NCI-H1436 treated with DMSO at 0.1 percent for 48 hours (cell line): ENCODE results near the gene PPP2R5A.
"Not testable (repeated sequence)": the region's sequence is repeated elsewhere in the genome, so short reads cannot be mapped to it uniquely, and the experiment has no call there.

Source experiments
- DNase-seq: peaks from one replicate; lab custom pipeline; 2025; lab: John Stamatoyannopoulos, UW

Gene PPP2R5A

DNA sequence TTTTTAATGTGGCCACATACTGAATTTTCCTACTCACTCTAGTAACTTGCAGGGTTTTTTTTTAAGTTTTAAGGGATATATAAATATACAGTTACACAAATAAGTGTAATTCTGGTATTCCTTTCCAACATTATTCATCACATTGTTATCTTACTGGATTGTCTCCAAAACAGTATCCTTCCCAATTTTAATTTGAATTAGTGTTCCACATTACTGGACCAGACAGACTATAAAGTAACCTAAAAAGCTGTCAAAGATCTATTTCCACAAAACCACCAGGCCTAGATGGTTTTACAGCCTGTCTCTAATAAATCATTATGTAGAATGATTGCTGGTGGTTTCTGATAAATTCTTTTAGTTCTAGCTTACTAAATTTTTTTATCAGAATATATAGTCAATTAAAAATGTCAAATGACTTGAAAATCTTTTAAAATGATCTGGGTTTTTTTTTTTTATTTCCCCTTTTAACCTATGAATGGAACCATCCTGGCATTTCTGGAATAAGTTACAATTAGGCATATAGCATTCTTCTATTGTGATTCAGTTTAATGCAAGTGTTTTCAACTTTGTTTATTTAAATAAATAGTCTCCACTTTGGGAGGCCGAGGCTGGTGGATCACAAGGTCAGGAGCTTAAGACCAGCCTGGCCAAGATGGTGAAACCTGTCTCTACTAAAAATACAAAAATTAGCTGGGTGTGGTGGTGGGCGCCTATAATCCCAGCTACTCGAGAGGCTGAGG is 70.2 kb downstream of the PPP2R5A start:
- no peak for DNase-seq

DNA sequence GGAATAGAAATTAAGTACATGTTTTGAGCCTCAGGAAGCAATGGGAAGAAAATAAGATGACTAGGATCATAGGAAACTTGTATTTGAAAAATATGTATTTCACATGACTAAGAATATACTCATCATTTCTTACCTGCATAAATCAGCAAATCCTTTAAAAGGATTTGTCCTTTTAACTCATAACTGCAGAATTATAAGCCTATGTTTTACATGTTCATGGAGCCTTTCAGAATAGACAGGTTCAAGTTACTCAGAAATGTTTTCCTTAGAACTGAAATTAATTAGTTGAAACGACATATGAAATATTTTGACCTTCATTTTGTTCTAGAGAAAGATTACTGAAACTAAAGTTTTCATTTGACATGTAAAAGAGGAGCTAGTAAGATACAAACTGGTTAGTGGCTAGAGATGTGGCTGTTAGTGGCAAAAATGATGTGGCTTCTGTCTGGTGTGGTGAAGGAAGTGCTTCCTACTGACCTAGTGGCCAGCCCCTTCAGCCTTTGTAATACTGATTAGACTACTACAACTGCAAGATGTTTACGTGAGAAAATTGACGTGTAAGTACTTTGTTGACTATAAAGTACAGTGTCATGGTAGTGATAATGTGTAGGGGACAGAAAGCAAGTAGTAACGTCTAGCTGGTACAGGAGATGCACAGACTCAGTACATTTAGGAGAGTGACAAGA is 74.7 kb downstream of the PPP2R5A start:
- DNase-seq: no peak

DNA sequence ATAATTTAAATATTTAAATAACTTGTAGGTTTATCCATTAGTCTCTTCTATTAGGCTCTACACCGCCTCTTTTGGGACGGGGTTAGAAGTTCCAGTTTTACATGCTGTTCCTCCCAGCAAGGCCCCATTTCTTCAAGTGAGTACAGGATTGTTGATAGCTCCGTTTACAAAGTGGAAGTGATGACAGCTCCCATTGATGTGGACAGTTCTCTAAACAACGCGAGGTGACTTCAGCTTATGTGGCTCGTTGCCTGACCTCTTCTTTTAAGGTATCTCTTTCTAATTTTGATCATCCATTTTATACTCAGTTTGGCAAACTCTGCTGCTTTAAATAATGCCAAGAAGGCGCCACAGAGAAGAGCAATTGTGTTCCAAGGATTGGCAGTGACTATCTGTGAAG is 79.8 kb downstream of the PPP2R5A start:
- no peak for DNase-seq

DNA sequence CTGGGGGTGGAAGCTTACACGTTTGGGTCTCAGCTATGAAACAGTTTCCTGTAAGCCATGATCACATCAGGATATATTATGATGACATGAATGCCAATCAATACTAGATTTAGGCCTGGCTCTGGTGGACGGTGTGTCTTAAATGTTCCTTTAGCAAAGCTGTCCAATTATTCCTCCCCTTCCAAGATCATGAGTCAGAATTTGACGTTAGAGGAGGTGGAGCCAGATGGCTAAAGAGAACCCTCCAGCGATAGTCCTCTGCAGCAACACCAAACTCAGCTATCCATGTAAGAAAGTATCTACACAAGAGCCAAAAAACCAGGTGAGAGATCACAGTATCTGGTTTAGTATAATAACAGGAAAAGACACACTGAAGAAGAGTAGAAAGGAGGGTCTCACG is 81.7 kb downstream of the PPP2R5A start:
- no peak for DNase-seq

DNA sequence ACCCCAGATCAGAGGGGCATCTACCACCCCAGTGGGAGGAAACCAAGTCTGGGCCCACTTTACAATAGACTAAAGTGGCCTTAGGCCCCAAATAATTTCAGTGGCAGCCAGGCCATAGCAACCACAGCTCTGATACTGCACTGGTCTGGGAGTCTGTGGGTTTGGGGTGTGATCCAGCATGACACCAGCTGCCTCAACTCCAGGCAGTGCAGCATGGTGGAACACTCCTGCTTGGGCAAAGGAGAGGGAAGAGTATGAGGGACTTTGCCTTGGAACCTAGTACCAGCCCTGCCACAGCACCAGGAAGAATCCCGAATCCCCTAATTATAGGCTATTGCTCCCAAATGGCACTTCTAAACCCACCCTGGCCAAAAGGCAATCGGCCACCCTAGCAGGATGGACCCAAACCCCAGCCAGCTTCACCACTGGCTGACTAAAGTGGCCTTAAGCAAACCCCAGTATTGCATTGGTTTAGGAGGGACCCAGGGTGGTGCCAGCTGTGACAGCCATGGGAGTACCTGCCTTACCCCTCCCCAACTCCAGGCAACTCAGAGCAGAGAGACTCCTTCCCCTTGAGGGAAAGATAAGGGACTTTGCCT is 82.4 kb downstream of the PPP2R5A start:
- DNase-seq: no peak

DNA sequence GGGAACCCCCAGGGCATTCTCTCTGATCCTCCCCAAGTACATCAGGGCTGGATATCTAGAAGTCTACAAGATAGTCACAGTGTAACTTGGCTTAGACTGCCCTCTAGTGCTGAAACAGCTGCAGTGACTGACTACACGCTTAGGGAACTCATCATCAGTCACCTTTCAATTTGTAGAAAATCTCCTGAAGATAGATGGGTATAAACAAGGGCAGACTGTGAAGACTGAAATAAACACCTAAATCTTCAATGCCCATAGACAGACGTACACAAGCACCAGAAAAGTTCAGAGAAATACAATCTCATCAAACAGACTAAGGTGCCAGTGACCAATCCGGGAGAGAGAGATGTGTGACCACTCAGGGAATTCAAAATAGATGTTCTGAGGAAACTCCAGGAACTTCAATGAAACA is 82.9 kb downstream of the PPP2R5A start:
- no peak for DNase-seq

DNA sequence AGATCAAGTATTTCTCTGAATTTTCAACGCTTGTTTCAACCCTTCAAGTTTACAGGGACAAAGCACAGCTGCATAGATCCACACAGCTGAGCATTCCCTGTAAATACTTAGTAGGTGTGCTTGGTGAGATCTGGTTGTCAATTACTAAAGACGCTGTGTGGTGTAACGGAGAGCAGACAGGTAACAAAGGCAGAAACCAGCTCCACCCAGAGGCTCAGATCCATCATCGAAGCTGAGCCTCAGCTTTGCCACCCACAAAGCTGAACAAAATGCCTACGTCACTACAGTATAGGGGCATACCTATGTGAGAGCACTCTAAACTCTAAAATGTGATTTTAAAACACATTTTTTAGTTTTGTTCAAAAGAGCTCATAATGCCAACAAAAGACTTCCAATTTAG is 90.8 kb downstream of the PPP2R5A start:
- no peak for DNase-seq

DNA sequence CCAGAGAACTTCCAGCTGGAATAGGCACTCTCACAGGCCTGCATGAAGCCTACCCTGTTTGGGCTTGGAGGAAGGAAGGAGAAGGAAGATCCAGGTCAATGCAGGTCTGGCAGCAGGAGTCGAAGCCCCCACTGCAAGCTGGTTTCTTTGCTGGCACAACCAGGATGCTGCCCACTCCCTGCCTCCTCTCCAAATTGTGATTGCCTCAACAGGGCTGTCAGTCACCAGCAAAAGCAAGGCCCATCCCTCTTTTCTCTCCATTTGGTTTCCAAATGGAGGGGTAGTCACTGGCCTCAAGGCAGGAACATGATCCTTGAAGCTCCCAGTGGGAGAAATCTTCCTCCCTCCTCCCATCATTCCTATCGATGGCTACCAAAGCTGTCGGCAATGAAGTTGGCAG is 92.4 kb downstream of the PPP2R5A start:
- DNase-seq: no peak

DNA sequence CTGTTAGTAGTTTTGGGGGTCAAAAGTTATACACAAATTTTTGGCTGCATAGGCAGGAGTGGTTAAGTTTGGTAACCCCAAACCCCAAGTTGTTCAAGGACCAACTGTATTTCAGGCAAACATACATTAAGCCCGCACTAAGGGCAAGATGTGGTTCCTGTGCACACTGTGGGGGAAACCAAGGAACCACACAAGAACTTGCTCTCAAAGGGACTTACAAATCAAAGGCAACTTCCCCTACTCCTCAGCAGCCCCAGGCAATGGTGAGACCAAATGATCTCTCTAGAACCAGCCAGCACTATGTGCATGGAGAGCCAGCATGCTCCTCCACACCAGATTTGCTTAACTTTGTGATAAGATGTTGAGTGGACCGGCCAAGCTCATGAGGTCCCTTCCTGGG is 94.2 kb downstream of the PPP2R5A start:
- no peak for DNase-seq

DNA sequence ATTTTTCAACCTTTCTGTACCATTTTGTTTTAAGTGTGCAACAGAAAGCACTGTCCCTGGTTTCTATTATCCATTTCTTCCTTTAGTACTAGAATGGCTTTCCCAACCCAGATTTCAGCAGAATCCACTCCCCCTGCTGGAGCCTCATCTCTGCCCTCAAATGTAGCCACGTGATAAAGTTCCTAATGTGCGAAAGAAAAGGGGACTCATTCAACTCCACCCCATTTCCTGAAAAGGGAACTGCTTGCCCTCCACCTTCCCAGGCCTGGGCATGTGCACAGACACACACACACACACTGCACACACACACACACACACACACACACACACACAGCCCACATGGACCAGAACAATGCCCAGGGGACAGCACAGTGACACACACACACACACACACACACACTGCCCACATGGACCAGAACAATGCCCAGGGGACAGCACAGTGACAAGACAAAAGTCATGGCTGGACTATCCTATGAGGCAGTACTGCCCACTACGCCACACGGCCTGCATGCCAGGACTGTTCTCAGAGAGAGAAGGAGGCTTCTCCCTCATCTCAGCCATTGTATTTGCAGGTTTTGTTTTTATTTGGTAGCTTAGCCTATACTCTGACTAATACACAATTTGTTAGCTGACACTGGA is 96.3 kb downstream of the PPP2R5A start:
- no peak for DNase-seq

DNA sequence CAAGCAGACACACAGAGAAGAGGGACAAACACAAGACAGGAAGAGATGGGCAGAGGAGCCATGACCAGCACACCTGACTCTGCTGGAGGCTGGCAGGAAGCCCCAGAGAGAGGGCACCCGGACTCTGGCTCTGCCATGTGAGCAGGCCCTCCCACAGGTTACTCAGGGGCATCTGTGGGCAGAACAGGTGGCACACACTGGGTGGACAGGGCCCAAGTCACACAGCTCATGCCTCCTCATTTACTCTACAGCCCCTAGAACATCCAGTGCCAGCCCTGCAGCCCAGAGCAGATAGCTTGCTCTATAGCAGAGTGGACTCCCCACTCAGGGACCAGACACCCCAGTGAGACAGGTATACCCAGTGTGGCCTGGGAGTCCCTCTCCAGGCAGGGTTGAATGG is 100.8 kb downstream of the PPP2R5A start:
- DNase-seq: no peak

DNA sequence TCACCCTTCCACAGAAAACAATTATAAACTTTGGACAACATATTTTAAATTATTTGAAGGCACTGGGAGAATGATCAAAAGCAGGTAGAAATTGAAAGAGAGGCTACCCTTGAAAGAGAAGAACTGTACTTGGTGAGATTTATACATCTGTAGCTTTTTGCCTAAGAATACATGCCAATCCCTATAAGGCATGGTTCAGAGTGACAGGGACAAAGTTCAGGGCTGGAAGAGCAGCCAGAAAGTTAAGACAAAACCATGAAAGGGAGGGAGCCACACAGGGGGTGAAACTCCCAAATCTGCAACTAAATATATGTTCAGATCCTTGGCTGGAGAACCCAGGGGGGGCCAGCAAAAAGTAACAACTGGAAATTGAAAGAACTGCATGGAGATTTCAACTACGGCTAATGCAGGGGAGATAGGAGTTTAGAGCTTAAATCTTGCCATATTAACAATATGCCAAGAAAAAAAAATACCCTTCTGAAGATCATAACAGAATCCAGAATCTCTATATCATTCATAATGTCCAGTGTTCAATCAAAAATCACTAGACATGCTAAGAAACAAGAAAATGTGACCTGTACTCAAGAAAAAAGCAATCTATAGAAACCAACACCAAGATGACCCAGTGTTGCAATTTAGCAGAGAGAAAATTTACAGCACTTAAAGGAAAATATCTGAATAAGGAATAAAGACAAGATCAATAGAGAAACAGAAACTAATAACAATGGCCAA is 103.9 kb downstream of the PPP2R5A start:
- DNase-seq: no peak

DNA sequence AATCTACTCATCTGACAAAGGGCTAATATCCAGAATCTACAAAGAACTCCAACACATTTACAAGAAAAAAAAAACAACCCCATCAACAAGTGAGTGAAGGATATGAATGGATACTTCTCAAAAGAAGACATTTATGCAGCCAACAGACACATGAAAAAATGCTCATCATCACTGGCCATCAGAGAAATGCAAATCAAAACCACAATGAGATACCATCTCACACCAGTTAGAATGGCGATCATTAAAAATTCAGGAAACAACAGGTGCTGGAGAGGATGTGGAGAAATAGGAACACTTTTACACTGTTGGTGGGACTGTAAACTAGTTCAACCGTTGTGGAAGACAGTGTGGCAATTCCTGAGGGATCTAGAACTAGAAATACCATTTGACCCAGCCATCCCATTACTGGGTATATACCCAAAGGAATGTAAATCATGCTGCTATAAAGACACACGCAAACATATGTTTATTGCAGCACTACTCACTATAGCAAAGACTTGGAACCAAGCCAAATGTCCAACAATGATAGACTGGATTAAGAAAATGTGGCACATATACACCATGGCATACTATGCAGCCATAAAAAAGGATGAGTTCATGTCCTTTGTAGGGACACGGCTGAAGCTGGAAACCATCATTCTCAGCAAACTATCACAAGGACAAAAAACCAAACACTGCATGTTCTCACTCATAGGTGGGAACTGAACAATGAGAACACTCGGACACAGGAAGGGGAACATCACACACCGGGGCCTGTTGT is 110.6 kb downstream of the PPP2R5A start:
- DNase-seq: not testable (repeated sequence)

DNA sequence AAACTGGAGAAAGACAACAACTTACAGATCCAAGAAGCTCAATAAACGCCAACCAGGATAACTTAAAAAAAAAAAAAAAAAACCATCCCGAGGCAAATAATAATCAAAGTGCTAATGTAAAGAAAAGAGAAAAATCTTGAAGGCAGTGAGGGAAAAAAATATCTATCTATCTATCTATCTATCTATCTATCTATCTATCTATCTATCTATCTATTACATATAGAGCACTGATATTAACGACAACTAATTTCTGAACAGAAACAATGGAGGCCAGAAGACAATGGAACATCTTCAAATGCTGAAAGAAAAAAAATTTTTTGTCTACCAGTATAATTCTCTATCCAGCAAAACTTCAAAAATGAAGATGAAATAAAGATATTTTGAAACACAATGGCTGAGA is 111.4 kb downstream of the PPP2R5A start:
- DNase-seq: no peak

DNA sequence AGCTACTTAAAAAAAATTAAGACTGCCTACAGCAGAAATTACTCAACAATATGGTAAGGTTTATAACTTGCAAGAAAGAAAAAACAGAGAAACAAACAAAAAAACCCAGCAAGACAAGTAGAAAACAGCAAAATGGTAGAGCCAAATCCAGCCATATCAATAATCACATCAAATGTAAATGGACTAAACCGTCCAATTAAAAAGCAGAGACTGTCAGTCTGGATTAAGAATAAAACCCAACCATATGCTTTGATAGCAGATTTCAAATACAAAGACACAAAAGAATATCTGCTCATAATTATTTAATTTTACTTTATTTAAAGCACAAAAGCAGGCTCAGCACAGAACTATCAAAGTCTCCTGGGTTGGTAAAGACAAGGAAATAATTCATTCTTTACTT is 112.0 kb downstream of the PPP2R5A start:
- no peak for DNase-seq

DNA sequence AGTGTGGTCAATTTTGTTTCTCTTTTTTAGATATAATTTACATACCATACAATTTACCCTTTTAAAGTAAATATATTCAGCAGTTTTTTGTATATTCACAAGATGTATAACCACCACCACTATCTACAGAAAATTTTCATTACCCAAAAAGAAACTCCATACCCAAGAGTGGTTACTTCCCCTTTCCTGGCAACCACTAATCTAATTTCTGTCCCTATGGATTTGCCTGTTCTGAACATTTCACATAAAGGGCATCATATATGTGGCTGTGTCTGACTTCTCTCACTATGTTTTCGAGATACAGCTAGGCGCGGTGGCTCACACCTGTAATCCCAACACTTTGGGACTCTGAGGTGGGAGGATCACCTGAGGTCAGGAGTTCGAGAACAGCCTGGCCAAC is 115.8 kb downstream of the PPP2R5A start:
- DNase-seq: no peak

DNA sequence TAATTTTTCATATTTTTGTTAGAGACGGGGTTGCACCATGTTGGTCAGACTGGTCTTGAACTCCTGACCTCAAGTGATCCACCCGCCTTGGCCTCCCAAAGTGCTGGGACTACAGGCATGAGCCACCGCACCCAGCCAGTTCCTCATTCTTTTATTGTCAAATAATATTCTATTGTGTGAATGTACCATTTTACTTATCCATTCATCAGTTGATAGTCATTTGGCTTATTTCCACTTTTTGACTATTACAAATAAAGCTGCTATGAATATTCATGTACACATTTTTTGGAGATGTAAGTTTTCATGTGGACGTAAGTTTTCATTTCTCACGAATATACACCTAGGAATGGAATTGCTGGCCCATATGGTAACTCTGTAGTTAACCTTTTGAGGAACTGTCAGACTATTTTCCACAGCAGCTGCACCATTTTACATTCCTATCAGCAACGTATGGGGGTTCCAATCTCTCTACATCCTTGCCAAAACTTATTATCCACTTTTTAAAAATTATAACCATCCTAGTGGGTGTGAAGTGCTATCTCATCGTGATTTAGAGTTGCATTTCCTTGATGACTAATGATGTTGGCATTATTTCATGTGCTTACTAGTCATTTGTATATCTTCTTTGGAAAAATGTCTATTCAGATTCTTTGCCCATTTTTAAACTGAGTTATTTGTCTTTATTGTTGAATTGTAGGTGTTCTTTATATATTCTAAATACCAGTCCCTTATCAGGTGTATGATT is 116.8 kb downstream of the PPP2R5A start:
- no peak for DNase-seq

DNA sequence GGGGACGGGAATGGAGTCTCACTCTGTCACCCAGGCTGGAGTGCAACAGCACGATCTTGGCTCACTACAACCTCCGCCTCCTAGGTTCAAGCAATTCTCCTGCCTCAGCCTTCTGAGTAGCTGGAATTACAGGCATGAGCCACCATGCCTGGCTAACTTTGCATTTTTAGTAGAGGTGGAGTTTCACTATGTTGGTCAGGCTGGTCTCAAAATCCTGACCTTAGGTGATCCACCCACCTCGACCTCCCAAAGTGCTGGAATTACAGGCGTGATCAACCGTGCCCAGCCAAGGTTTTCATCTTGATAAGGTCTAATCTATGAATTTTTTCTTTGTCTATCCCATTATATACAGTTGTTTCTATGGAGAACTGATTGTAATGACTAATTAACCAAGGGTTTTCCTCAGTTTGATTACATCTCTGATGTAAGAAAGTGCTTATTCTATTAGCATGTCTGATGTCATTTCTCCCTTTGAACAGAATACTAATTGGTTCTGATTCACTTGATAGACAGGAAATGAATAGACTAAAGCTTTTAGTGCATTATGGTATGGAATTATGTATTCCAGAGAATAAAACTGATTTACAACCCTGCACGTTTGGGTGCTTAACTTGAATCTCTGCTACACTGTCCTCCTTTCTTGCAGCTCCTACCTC is 117.6 kb downstream of the PPP2R5A start:
- no peak for DNase-seq

DNA sequence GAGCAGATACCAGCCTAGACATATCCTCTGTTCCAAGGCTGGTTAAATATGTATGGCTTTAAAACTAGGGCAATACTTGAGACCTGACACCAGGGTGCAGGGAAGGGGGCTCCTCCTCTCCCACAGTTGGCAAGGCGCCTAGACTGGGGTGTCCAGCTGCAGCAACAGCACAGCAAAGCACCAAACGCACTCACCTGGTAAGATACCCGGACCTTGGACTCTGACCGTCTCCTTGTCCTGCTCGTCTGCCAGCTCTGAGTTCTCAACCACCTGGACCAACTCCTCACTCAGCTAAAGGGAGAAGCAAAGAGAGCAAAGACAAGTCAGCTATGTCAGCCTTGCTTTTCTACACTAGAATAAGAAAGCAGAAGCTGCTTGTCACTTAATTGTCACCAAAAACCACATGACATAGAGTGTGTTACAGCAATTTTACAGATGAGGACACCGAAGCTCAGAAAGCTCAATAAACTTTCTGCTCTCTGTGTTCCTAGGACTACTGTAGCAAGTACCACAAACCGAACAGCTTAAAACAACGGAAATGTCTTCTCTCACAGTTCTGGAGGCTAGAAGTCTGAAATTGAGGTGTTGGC is 125.1 kb downstream of the PPP2R5A start:
- DNase-seq: no peak
